Activated T-cell treated with anti-CD3 and anti-CD28 coated beads, Interleukin-2, amount 50 U/mL, for 1 hour (primary cell): ENCODE measurements around the gene HOMEZ.
"Not testable (repeated sequence)": the region's sequence is repeated elsewhere in the genome, so short reads cannot be mapped to it uniquely, and the experiment has no call there.

Experiments used
- DNase-seq: peaks from one replicate; pipeline ENCODE4 v3.0.0-alpha.2; 2020

HOMEZ gene

DNA sequence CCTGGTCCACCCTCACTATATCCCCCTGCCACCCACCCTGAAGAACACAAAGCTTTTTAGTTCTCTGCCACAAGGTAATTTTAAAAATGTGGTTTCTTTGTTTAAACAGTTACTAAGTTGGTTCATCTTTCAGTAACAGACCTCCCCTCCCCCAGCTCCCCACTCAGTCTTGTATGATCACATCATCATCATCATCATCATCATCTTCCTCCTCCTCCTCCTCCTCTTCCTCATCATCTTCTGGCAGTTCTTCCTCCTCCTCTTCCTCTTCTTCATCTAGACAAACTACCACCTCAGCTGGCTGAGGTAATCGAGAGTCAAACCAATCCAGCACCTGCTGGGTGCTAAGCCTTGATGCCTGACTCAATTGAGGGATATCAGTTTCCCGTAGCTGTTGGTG lies 10.5 kb downstream of the HOMEZ start:
- no peak for DNase-seq

GRCh38 chr14:23269193-23269592 lies 16.7 kb downstream of the HOMEZ start:
- DNase-seq, result no peak

GRCh38 chr14:23260849-23261248 lies 25.1 kb downstream of the HOMEZ start:
- DNase-seq, result not testable (repeated sequence)

- no peak for DNase-seq
Measured at GRCh38 chr14:23259426-23259825, 26.5 kb downstream of the HOMEZ start.

- DNase-seq, result no peak
Measured at GRCh38 chr14:23258256-23258655, 27.7 kb downstream of the HOMEZ start.

GRCh38 chr14:23252420-23253333 lies 33.3 kb downstream of the HOMEZ start:
- no peak for DNase-seq

DNA sequence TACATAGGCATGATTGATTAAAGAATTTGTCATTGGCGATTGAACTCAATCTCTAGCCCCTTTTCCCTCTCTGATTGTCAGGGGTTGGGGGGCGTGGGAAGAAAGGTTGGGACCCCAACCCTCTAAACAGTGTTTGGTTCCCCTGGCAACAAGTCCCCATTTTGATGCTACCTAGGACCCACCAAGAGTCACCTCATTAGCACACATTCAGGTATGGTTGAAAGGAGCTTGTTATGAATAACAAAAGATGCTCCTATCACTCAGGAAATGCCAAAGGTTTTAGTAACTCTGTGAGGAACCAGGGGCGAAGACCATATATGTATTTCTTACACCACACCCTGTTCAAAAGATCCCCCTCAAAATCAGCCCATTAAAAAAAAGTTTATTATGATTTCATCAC lies 33.9 kb downstream of the HOMEZ start:
- DNase-seq, result no peak

DNA sequence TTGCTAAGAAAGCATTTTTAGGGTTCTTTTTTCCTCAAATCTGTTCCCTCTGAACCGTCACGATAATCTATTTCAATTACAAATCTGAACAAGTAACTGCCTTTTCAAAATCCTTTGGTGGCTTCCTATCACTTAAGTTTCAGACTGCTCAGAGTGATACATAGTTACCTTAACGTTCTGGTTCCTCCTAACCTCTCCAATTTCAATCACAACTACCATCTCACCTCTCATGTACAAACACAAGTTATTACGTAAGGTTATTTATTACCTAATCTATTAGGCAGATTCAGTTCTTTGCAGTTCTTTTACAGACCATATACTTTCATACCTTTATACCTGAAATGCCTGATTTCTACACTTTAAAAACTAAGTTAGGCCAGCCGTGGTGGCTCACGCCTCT lies 36.1 kb downstream of the HOMEZ start:
- DNase-seq, result no peak

- no peak for DNase-seq
Measured at GRCh38 chr14:23248601-23249000, 37.3 kb downstream of the HOMEZ start.

DNA sequence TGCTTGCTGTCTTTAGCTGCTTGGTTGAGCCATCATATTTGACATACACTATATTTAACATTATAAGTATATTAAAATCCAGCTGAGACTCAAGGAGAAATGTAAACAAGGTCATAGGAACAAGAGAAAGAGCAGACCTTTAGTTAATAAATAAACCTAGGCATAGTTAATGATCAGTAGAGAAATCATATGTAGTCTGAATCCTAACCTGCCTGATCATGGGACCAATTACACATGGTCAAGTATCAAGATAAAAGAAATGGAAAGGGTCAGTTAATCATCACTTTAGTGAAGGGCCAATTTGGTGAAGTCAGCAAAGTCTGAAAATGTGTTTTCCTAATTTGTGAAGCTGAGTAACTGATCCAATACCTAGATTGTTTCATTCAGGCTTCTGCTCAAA lies 40.6 kb downstream of the HOMEZ start:
- DNase-seq, result no peak

DNA sequence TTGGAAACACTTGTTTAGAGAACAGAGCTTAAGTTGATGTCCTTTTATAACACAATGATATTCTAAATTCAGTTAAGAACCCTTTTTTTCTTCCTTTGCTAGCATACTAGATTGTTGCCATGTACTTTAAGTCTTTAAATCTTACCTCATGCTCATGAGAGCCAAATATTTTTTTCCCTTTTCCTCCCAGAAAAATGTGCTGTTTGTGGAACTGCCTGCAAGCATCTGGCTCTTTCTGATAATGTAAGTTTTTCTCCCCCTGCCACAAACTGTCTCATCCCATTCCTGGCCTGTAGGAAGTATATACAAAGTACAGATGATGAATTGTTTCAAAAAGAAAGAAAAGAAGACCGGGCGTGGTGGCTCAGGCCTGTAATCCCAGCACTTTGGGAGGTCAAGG lies 42.9 kb downstream of the HOMEZ start:
- no peak for DNase-seq

DNA sequence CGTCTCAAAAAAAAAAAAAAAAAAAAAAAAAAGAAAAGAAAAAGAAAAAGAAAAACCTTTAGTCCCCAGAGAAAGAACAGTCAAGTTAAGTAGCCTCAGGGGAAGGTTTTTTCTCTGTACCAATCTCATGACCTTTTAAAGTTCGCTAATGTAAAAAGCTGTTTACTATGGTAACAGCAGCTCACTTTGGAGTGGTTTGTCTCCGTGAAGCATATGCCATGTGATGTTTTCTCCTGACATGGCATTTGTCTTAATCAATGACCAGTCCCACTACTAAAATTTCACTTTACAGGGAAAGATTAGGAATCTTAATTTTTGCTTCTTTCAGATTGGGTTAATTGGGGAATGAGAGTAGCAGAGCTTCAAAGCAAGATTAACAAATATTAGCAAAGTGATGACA lies 43.9 kb downstream of the HOMEZ start:
- DNase-seq, result no peak

DNA sequence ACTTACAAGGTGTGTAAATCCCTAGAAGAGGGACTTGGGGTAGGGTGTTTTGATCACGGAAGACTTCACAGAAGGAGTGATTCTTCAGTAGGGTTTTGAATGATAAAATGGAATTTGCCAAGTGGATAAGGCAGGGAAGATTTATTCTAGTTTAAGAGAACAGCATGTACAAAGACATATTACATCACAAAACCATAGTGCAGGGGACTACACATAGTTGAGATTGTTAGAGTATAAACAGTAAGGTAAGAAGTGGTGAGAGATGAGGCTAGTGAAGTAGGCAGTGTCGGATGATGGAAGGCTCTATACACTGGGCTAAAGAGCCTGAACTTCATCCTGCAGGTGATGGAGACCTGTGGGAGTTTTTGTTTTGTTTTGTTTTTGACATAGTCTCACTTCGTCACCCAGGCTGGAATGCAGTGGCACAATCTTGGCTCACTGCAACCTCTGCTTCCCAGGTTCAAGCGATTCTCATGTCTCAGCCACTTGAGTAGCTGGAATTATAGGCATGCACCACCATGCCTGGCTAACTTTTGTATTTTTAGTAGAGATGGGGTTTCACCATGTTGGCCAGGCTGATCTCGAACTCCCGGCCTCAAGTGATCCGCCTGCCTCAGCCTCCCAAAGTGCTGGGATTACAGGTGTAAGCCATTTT lies 44.7 kb downstream of the HOMEZ start:
- DNase-seq, result not testable (repeated sequence)

DNA sequence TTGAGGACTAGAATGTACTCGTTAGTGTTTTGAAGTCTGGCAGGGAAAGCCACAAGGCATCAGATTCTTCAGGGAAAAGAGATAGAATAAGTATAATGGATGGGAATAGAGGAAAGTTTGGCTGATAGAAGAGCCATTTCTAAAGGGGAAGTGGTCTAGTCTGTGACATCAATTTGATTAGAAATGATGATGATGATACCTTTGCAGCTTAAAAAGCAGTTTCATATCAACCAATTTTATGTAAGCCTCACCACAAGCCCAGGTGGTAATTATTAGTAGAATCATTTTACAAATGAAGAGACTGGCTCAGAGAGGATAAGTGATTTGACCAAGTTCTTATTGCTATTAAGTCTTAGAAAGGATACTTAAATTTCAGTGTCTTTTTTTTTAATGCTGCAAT lies 45.3 kb downstream of the HOMEZ start:
- no peak for DNase-seq

DNA sequence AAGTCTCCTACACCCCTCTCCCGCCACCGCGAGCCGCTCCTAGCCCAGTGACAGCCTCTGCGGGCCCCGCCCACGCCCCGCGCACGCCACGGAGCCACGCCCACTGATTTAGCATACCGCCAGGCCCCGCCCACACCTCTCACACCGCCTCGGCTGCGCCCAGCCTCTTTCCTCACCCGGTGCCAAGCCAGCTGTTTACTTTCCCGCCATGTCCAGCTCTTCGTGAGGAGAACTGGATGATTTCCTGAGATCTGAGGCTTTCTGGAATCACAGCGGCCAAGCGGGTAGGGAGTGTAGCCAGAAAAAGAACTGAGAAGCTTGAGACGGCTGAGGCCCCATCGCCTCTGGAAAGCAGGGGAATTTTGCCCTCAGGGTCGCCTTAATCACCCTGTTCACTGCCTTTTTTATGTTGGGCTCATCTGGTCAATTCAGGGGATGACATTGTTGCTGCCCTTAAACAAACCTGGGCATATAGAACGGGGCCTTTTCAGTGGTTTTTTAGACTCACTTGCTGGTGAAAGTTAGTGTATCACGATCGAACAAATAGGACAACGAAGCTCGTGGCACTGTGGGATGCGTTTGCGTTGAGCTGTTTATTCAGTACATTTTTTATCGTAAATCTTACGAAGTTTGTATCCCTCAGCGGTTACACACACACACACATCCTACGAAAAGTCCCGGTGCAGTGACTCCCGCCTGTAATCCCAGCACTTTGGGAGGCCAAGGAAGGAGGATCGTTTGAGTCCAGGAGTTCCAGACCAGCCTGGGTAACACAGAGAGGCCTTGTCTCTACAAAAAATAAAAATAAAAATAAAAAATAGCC lies 47.9 kb downstream of the HOMEZ start, which contains the start of gene RNF212B:
Gene RNF212B (plus strand): TSS at position 165 of the 823 bp plus-strand sequence. CDS start 2,410 bp downstream, outside the sequence.
- peak; percentile 78 for DNase-seq

DNA sequence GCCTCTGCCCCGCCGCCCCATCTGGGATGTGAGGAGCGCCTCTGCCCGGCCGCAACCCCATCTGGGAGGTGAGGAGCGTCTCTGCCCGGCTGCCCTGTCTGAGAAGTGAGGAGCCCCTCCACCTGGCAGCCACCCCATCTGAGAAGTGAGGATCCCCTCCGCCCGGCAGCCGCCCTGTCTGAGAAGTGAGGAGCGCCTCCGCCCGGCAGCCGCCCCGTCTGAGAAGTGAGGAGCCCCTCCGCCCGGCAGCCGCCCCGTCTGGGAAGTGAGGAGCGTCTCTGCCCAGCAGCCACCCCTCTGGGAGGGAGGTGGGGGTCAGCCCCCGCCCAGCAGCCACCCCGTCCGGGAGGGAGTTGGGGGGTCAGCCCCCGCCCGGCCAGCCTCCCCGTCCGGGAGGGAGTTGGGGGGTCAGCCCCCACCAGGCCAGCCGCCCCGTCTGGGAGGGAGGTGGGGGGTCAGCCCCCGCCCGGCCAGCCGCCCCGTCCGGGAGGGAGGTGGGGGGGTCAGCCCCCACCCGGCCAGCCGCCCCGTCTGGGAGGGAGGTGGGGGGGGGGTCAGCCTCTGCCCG lies 53.6 kb downstream of the HOMEZ start:
- DNase-seq, result not testable (repeated sequence)

DNA sequence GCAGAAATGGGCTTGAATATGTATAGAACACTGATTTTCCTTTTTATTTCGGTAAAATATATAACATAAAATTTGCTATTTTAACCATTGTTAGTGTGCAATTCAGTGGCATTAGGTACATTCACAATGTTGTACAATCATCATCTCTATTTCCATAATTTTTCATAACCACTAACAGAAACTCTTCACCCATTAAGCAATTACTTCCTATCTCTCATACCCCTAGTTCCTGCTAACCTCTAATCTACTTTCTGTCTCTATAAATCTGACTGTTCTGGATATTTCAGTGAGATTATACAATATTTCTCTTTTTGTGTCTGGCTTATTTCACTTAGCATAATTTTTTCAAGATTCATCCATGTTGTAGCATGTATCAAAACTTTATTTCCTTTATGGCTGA lies 57.1 kb downstream of the HOMEZ start:
- no peak for DNase-seq

DNA sequence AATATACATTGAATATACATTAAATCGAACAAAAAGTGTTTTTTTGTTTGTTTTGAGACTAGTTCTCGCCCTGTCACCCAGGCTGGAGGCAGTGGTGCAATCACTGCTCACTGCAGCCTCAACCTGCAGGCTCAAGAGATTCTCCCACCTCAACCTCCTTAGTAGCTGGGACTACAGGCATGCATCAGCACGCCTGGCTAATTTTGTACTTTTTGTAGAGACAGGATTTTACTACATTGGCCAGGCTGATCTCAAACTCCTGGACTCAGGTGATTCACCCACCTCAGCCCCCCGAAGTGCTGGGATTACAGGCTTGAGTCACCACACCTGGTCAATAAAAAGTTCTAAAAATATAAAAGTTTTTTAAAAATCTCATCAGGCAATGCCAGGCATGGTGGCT lies 58.4 kb downstream of the HOMEZ start:
- DNase-seq, result no peak

DNA sequence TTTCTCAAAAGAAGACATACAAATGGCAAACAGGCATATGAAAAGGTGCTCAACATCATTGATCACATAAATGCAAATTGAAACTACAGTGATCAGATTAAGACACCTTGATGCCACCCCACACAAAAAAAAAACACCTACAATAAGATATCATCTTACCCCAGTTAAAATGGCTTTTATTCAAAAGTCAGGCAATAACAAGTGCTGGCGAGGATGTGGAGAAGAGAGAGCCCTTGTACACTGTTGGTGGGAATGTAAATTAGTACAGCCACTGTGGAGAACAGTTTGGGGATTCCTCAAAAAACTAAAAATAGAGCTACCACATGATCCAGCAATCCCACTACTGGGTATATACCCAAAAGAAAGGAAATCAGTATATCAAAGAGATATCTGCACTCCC lies 61.0 kb downstream of the HOMEZ start:
- not testable (repeated sequence) for DNase-seq
